NCI-H1436 (cell line): ENCODE measurements around the gene SRGAP2C.
"Not testable (repeated sequence)": the region's sequence is repeated elsewhere in the genome, so short reads cannot be mapped to it uniquely, and the experiment has no call there.

Source experiments
- DNase-seq: peaks from one replicate; lab custom pipeline; 2025; lab: John Stamatoyannopoulos, UW

The SRGAP2C gene

DNA sequence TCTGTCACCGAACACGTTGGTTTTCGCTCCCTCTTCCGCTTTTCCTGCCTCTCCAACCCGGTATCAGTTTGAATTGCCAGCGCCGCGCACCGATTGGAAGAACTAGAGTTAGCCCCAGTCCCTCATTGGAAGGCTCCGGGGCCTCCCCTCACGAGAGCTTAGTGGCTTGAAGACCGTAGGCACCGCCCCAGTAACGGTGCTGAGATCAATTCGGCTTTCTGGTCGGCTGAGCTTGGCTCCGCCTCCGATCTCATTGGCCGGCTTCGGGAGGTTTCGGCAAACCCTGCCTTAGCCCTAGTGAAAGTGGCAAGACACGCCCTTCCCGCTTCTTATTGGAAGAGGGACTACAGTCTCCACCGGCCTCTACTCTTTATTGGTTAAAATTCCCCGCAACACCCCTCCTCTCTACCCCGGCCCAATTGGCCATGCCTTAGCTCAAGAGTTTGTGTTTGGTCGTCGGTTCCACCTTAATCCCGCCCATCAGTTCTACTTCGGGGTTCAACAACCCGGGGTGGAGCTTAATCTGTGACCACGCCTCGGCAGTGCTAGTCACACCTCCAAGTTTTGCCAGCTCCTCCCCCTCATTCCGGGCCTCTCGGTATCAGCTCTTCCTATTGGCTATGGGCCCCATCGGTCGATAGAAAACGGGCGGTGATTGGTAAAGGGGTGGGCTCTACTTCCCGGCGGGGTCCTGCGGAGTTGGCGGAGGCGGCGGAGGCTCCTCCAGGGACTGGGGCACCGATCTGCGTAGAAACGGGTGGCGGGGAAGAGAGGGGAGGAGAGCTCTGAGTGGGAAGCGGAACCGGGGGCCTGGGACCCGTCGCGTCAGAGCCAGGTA, at the start of gene SRGAP2C, which contains the start of gene FAM72B:
SRGAP2C (plus strand) TSS at position 686 of the 838 bp plus-strand sequence. CDS start 2,472 bp downstream, outside the sequence.
FAM72B (minus strand) TSS at position 51 of the 838 bp plus-strand sequence. CDS start 851 bp downstream, outside the sequence.
- DNase-seq, result peak; percentile 97

DNA sequence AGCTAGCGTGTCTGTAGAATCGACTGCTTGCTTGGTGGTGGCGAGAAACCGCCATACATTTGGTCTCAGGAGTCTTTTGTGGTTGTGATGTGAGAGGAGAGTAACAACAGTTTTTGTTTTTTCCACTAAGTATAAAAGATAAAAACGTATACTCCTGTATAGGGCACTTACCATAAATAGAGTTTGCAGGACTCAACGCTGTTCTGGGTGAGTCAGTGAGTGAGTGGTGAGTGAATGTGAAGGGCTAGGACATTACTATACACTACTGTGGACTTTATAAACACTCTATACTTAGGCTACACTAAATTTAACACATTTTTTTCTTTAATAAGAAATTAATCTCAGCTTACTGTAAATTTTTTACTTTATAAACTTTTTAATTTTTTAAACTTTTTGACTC, 44.4 kb upstream of the SRGAP2C start:
- DNase-seq, result not testable (repeated sequence)

DNA sequence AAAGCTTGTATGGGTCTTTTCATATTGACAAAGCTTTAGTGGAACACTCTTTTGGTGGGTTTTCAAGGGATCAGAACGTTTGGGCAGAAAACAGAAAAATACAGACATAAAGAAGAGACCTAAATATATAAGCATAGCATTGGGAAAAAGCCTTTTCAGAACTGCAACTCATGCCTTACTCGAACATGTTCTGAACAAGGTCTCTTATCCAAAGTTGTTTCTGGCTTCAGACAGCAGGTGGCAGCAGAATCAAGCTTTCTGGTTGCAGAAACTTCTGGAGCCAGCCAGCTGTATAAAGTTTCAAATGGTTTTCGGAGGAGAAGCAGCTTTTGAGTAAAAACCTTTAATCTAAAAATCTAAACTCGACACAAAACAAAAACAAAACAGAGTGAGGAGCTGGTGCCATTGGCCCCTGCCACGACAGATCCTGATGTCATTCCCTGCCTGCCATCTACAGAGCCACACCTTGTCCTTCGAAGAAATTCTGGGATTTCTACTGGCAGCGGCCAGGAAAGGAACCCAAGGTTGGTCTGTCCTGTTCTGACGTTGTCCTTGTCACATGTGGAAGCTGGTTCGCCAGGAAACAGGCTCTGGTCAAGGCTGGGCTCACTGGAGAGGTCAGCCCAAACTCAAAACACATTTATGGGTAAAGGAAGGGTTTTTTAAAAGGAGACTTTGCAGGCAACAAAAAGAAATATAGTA, 36.1 kb upstream of the SRGAP2C start:
- DNase-seq, result not testable (repeated sequence)

DNA sequence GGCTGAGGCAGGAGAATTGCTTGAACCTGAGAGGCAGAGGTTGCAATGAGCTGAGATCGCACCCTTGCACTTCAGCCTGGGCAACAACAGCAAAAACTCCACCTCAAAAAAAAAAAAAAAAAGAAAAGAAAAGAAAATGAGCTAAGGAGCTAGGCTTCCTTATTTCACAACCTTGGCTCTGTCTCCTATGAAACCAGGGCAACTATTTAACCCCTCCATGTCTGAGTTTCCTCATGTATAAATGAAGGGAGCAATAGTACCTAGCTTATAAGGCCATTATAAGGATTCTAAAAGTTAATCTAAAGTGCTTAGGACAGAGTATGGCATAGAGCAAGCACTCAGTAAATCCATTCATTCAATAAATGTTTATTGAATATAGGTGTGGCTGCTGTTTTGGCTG, 33.5 kb upstream of the SRGAP2C start:
- DNase-seq, result not testable (repeated sequence)

DNA sequence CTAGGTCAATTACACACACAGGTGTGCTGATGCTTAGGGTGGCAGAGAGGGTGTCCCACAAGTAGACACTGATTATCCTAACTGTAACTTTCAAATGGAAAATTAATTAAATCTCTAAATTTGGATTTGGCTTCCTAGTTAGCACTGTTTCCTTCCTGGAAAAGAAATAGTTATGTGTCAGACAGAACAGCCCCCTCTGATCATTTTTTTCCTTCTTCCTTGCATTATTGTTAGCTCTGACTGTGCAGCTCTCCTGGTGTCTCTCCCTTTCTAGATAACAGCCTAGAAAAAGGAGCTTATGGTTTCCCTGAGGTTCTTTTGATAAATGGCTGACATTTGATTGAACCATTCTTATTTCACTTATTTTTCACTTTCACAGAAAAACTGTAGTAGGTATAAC, 32.0 kb upstream of the SRGAP2C start:
- DNase-seq, result not testable (repeated sequence)

DNA sequence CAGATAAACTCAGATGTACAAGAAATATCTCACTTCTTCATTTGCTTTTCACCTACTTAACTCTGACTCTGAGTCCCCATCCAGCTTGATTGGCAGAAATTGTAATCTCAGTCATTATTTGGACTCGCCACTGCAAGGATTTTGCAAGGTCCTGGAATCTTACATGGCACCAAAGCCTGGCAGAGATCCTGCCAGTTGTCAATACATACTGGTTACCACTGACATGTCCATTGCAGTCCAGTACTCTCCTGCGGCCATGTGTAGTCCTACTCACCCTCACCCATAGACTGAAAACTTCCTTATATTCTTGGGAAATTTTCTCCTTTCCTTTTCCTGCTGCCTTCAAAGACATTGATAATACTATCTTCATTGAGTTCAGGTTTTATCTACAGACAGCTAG, 30.0 kb upstream of the SRGAP2C start:
- not testable (repeated sequence) for DNase-seq

DNA sequence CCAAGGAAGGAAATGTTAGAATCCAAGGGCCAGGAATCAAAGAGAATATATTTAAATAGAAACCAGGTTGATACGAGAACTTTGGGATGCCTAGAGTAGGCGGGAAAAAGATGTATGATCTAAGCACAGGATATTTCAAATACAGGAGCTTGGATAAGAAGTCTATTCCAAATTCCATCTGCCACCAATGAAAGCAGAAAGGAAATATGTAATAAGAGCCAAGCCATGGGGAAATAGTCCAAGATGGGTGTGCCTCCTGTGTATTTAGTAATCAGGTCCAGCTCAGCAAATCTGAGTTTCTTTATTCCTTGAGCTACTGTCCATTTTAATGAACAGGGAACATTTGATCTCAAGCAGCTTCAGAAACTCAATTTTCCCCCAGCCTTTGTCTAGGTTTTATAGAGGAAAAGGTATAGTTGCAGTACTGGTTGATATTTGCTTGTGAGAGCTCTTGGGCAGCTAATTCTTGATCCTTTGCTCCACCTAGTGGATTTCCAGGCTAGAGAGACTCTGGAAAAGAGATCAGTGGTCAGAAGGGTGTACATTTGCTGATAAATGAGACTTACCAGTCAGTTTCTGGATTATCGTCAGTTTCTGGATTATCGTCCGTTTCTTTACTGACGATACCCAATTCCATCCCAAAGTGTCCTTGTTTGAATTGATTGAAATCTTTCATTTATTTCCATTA, 29.0 kb upstream of the SRGAP2C start:
- DNase-seq, result not testable (repeated sequence)

DNA sequence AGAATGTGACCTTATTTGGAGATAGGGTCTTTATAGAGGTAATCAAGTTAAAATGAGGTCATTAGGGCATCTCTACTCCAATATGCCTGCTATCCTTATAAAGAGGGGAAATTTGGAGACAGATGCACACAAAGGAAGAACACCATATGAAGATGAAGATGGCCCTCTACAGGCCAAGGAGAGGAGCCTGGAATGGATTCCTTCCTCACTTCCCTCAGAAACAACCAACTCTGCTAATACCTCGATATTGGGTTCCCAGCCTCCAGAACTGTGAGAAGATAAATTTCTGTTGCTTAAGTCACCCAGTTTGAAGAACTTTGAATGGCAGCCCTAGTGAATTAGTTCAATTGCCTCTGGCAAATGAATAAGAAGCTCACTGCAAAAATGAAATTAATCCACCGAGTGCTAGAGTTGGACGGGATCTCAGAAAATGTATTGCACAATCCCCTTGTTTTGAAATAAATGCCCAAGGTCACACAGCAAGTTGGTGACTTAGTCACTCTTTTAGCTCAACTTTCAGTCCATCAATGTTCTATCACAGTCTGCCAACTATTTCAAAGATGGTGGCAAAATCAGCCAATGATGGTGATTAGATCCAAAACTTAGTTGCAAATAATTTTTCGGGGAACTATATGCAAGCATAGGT, 27.7 kb upstream of the SRGAP2C start:
- DNase-seq, result not testable (repeated sequence)

DNA sequence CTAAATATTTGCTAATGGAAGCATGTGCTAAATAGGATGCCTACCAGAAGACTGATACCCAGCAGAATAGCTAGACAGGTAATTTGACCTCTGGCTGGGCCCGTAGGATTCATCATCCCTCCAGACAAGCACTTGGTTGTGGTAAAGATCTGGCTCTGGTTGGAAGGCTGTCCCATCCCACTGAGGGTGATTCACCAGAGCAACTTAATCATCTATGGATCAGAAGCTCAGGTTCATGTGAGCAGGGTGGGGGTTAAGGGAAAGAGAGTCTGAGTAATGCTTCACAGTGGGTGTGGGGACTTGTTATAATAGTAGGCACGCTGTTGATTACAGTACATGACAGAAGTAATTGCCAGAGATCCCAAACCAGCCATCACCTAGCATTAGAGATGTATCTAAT, 27.2 kb upstream of the SRGAP2C start:
- DNase-seq, result not testable (repeated sequence)

DNA sequence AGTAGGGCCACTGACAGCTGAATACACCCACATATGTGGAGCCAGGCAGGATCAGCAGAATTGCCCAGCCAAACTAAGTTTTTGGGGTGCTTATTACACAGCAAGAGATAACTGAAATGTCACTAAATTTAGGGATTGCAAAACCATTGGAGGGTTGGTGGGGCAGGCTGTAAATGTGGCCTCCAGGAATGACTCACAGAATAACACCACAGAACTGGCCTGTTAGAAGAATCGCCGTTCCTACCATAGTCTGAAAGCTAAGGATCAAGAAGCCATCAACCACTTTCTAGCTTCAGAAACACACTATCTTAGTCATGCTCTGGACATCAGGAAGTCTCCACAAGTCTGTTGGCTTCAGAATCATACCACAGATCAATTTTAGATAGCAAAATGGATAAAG, 24.7 kb upstream of the SRGAP2C start:
- DNase-seq, result not testable (repeated sequence)

DNA sequence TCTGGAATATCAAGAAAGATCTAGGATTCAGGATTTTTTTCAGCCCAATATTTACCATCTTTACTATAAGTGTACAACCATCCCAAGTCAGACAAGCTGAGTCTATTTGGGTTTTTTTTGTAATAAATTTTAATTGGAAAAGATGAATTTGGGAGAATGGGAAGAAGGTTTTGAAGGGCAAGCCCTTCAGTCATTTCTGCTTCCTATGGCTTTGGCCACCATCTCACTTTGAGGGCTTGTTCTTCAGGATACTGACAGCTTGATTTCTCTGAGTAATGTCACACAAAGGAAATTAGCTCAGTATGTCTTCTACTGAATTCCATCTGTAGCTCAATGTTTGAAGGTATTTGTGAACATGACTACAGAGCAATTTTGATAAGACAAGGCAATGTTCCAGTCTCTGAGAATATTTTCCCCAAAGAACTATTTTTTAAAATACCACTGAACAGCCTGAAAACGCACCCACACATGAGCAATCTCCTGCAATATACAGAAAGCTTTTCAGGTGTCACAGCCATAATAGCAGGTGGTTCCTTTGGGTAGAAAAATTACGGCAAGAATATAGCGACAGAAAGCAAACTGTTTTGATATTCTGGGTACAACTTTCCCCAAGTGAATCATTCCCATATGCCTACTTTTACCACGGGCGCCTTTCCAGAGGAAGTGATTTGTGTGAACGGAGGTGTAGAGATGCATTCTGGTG, 23.4 kb upstream of the SRGAP2C start:
- not testable (repeated sequence) for DNase-seq

DNA sequence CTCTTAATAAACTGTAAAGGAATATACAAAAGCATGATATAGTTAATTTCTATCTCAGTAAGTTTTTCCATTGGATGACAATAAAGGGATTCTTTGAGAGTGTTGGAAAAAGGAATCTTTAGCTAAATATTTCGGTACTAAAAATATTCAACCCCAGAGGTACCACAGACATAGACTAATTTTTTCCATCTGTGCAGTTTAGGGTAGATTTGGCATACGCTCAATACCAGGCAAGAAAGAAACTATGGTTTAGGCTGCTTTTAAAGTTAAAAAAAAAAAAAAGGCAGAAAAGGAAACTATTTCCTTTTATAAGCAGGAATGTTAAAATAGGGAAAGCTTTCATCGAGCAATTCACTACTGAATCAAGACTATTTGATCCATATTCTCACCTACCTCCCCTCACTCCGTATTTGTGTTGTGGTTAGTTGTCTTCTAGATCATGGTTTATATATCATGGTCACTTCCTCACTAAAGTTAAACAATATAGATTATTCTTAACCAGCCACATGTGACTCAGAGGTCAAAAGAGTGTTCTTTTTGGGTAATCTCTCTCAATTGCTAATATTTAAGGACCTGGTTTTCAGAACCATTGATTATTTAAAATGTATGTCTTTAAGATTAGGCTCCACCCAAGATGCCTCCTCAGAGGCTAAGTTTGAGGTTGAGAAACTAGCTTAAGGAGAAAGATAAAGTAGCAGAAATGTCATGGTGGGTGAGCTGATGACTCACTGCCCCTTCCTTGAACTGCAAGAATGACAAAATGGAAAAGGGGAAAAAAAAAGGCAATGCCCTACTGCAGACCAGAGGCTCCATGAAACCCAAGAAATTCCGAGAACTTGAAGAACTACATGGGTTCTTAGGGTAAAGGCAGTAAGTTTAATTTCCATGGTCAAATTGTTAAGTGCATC, 20.7 kb upstream of the SRGAP2C start:
- DNase-seq, result not testable (repeated sequence)

DNA sequence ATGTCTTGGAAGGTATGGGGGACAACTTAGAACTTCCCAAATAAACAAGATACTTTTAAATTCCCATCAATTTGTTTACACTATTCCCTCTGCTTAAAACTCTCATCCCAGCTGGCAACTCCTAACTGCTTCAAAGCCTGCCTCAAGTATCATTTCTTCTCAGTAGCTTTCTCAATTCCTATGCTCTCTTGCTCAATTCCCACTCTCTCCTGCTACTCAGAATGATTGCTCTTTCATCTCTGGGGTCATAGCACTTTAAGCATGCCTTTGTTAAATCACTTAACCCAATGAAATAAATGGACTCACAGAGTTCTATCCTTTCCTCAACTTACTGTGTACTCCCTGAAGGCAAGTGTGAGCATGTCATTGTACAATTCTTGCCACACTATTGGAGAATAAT, 19.5 kb upstream of the SRGAP2C start:
- DNase-seq, result not testable (repeated sequence)

DNA sequence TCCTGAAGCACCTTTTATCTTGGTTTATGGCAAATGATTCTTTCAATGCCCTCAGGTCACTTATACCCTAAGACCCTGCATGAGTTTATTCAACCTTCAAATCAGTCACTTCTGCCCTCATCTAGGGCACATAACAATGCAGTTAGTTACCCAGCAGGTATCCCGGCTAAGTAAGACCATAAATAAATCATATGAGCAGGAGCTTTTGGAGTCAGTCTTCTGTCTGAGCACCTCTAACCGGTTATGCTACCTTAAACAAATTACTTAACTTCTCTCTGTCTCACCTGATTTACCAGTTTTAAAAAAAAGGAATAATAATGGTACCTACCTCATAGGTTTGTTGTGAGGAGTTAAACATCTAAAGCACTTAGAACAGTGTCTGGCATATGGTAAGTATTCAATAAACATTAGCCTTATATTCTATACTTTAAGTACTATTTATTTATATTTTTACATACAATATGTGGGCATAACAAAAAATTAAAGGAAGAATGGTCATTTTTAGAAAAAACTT, 17.5 kb upstream of the SRGAP2C start:
- not testable (repeated sequence) for DNase-seq

DNA sequence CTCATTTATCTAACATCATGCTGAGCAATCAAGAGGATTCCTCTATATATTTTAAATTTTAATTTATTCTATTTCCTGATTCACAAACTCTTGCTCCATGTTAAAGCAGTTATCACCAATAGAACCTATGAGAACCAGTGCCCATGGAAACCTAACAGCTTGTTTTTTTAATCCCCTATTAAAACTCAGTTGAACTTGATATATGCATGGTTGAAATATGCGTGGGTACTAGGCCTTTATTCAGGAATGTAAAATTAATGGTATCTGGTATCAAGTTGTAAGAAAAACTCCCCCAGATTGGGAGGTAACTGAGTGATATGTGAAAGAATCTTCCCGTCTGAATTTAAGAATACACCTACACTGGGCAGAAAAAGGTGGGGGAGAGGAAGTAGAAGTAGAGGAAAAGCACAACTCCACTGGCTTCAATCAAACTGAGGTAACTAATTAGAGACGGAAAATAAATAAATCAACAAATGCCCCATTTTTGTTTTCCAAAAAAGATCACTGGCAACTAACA, 16.6 kb upstream of the SRGAP2C start:
- not testable (repeated sequence) for DNase-seq

DNA sequence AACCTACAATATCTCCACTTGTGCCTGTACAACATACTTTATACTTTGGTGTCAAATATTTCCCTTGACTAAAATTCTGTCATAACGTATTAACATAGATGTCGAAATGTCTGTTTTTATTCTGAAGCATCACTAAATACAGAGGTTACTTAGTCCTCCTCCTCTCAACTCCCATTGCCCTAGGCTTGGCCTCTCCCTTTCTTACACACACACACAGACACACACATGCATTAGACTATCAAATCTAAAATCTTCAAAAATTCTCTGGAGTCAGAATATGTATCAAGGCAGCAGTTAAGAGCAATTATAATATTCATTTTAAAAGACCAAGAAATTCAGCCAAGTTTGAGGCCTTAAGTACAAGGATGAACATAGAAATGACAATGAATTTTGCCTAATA, 8.1 kb upstream of the SRGAP2C start:
- DNase-seq, result not testable (repeated sequence)

DNA sequence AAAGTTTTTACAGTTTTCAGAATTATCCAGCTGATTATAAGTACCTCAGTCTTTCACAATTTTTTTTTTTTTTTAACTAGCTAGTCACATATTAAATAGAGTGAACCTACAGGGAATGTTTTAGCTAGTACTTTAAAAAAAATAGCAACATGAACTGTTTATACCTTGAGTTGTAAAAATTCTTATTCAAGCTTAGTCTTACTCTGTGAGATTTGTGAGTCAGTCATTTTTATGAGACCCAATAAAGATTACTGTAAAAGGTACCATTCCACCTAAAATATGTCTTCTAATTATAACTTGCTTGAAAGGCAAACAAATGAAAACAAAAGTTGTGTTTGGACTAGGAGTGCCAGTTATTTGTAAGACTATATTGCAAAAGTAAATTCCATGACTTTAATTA, 6.6 kb upstream of the SRGAP2C start:
- DNase-seq, result not testable (repeated sequence)

DNA sequence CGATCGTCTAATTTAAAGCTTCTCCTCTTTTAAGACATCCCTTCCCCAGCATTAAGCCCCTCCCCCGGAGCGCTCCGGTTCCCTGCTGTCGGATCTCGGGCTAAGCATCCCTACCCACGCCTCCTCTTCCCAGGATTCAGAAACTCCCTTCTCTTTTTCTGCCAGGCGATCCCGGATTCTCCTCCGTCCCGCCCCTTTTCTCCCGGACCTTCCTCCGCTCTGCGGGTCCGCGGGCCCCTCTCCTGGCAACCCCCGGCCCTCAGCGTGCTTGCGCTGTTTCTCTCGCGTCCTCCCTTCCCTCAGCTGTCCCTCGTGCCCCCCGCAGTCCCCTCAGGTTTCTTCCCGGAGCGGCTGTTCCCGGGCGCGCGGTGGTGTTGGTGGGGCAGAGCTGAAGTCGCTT, 908 bp upstream of the SRGAP2C start:
- DNase-seq, result not testable (repeated sequence)

DNA sequence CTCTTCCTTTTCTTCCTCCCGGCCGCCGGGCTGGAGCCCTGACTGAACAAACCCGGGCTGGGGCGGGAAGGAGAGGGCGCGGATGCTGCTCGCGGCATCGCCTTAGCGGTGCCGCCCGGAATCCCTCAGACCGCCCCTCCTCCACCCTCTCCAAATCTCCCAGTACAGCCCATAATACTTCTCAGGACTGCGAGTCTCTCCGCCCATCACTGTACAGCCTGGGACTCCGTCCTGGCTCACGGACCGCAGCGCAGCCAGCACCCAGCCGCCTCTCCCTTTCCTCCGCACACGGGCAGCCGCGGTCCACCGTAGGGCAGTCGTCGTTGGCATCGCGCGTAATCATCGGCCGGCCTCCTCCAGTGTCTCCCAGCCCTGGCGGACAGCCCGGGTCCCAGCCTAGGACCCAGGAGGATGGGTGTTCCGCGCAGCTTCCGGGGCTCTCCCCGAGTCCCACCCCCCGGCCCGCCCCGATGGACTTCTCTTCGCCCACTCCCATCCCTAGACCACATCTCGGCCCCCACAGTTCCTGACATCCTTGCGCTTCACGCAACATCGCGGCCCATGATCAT, 449 bp downstream of the SRGAP2C start:
- DNase-seq, result not testable (repeated sequence)
